CD4-positive, CD25-positive, alpha-beta regulatory T cell (primary cell): ENCODE measurements around the gene ZC3H8. TPM values are rescaled to one million over a fixed set of nuclear protein-coding genes. Genes with fewer than 3 reads are reported as not detected.

Experiments used
- ATAC-seq, 2 donors: fragments of 150-1000 bp; cut with Tn5 transposase; one replicate each; pipeline ENCODE4 v1.10.0; 2021; ENCODE audit warnings: low read depth in 2 of 2, moderate number of reproducible peaks in 2 of 2, moderate library complexity in 1 of 2
- DNase-seq, 3 donors: peaks; one replicate each; pipeline versions ENCODE4 v3.0.0 to v3.0.0-alpha.2; 2012 to 2022; ENCODE audit warnings: mixed read lengths in 1 of 3
- H3K27ac ChIP-seq: one replicate; pipeline ENCODE4 v1.7.0; 2013; ENCODE audit warnings: mild to moderate bottlenecking, low read length; ENCODE audit not compliant: insufficient read depth, poor library complexity, severe bottlenecking
- H3K27me3 ChIP-seq: one replicate; pipeline ENCODE4 v1.7.0; 2013; ENCODE audit warnings: low read length; ENCODE audit not compliant: control insufficient read depth, insufficient read depth
- H3K36me3 ChIP-seq: one replicate; pipeline ENCODE4 v1.7.0; 2013; ENCODE audit warnings: mild to moderate bottlenecking, low read length, moderate library complexity; ENCODE audit not compliant: control insufficient read depth, insufficient read depth
- H3K4me1 ChIP-seq: 2 replicates; pipeline ENCODE4 v1.7.0; 2013; ENCODE audit warnings: mild to moderate bottlenecking, low read length; ENCODE audit not compliant: insufficient read depth, control insufficient read depth, poor library complexity, severe bottlenecking
- H3K4me3 ChIP-seq: one replicate; pipeline ENCODE4 v1.7.0; 2013; ENCODE audit warnings: low read depth, mild to moderate bottlenecking, low read length, moderate library complexity
- H3K9me3 ChIP-seq, 2 experiments: 1 replicate in 1 of 2; 2 replicates in 1 of 2; pipeline ENCODE4 v1.7.0; 2013; ENCODE audit warnings: low read length in 2 of 2, mild to moderate bottlenecking in 1 of 2, moderate library complexity in 1 of 2; ENCODE audit not compliant: control insufficient read depth in 2 of 2
- H3K27ac Mint-ChIP-seq, 3 donors: one replicate each; pipeline ENCODE4 v1.8.0; 2020 to 2022; ENCODE audit warnings: mild to moderate bottlenecking in 3 of 3, mixed read lengths in 3 of 3, moderate library complexity in 2 of 3
- H3K27me3 Mint-ChIP-seq: one replicate; pipeline ENCODE4 v1.8.0; 2022; ENCODE audit warnings: mild to moderate bottlenecking, mixed read lengths
- H3K36me3 Mint-ChIP-seq: one replicate; pipeline ENCODE4 v1.8.0; 2020; ENCODE audit warnings: mixed read lengths
- H3K4me1 Mint-ChIP-seq, 4 donors: one replicate each; pipeline ENCODE4 v1.8.0; 2020 to 2022; ENCODE audit warnings: mixed read lengths in 4 of 4, mild to moderate bottlenecking in 1 of 4
- H3K4me3 Mint-ChIP-seq, 4 donors: one replicate each; pipeline ENCODE4 v1.8.0; 2020 to 2022; ENCODE audit warnings: mild to moderate bottlenecking in 4 of 4, mixed read lengths in 4 of 4, moderate library complexity in 3 of 4
- H3K9me3 Mint-ChIP-seq, 7 donors: one replicate each; pipeline ENCODE4 v1.8.0; 2020 to 2022; ENCODE audit warnings: mixed read lengths in 7 of 7, mild to moderate bottlenecking in 3 of 7, moderate library complexity in 2 of 7
- polyA plus RNA-seq, 4 donors: library from polyadenylated mRNA; unstranded; fragments of 300-500 nt; fragmentation: Illumina TruSeq; gene quantifications; one replicate each; pipeline ENCODE4 v1.2.3, GENCODE V29; 2021
- total RNA-seq: library from RNA; stranded (reverse); gene quantifications from one replicate; pipeline ENCODE4 v1.2.3, GENCODE V29; 2022

Gene ZC3H8
- total and polyA plus RNA-seq, 5 donors from 2014 or later = 11.6 to 16.6 (median 15.0) TPM

- Mint-ChIP-seq H3K9me3 (no peaks in the 10 kb centered on the region), H3K27ac (peak overlapping the region; percentile 96 to 98 (median 97)), H3K4me1 (peaks cover 35 to 90% (median 60%) of the 10 kb centered on the region in 4 donors), H3K27me3 (no peaks in the 10 kb centered on the region), H3K36me3 (peaks cover 17% of the 10 kb centered on the region), H3K4me3 (peak overlapping the region; percentile 91 to 98 (median 93))
- H3K27ac ChIP-seq = peak overlapping the region; percentile 84
- peak overlapping the region; percentile 77 for H3K4me3 ChIP-seq
- DNase-seq (peak in 1 of 3 donors; percentile 46), ATAC-seq (no peak)
- H3K36me3 ChIP-seq = peaks cover 14% of the 10 kb centered on the region
- H3K27me3 ChIP-seq = no peaks in the 10 kb centered on the region
- H3K4me1 ChIP-seq = peaks cover 70% of the 10 kb centered on the region
- H3K9me3 ChIP-seq = no peaks in the 10 kb centered on the region
These were observed 71.4 kb downstream of the ZC3H8 start for GRCh38 chr2:112183327-112184025.

DNA sequence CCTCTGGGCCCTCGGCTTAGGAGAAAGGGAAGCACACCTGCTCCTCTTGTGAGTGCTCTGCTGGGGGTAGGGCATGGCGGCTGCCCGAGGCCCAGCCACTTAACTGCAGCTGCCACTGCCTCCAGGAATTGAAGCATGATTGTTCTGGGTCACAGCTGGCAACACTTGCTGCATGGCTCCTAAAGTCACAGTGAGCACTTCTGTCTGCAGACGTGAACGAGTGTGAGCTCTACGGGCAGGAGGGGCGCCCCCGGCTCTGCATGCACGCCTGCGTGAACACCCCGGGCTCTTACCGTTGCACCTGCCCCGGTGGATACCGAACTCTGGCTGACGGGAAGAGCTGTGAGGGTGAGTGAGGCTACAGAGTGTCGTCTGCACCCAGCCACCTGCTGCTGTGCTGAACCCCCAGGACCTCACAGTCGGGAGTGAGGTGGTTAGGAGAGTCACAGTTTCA is 72.2 kb downstream of the ZC3H8 start:
- peak overlapping the region; percentile 77 for H3K4me3 ChIP-seq
- peaks cover 14% of the 10 kb centered on the region for H3K36me3 ChIP-seq
- no peaks in the 10 kb centered on the region for H3K27me3 ChIP-seq
- Mint-ChIP-seq H3K9me3 (no peaks in the 10 kb centered on the region), H3K27ac (peak overlapping the region; percentile 96 to 98 (median 97)), H3K36me3 (peaks cover 13% of the 10 kb centered on the region), H3K27me3 (no peaks in the 10 kb centered on the region), H3K4me3 (peak overlapping the region; percentile 91 to 98 (median 93)), H3K4me1 (peaks cover 29 to 81% (median 53%) of the 10 kb centered on the region in 4 donors)
- peak; percentile 71 to 76 for ATAC-seq
- peak overlapping the region; percentile 84 for H3K27ac ChIP-seq
- H3K9me3 ChIP-seq = no peaks in the 10 kb centered on the region
- peaks cover 61% of the 10 kb centered on the region for H3K4me1 ChIP-seq
- DNase-seq = peak; percentile 41 to 71 (median 61)

- H3K4me1 Mint-ChIP-seq = peaks cover 29 to 72% (median 50%) of the 10 kb centered on the region in 4 donors
- peak overlapping the region; percentile 84 for H3K27ac ChIP-seq
These were observed 73.1 kb downstream of the ZC3H8 start for GRCh38 chr2:112181571-112182290.

GRCh38 chr2:112175958-112176573 is 78.8 kb downstream of the ZC3H8 start:
- DNase-seq (no peak), ATAC-seq (no peak)
- no peaks in the 10 kb centered on the region for H3K4me1 ChIP-seq
- Mint-ChIP-seq H3K27me3 (peaks cover 3% of the 10 kb centered on the region), H3K36me3 (no peaks in the 10 kb centered on the region), H3K27ac (no peak overlapping the region), H3K4me3 (no peak overlapping the region), H3K4me1 (peaks cover 5 to 44% (median 24%) of the 10 kb centered on the region in 4 donors), H3K9me3 (no peaks in the 10 kb centered on the region)
- H3K27me3 ChIP-seq = no peaks in the 10 kb centered on the region
- no peak overlapping the region for H3K27ac ChIP-seq
- H3K36me3 ChIP-seq = no peaks in the 10 kb centered on the region
- no peaks in the 10 kb centered on the region for H3K9me3 ChIP-seq
- no peak overlapping the region for H3K4me3 ChIP-seq

More at GRCh38 chr2:112181571-112182290, 73.1 kb downstream of the ZC3H8 start:
- DNase-seq (peak; percentile 62 to 81 (median 78)), ATAC-seq (peak; percentile 80 to 83)
- Histone ChIP-seq H3K9me3 (no peaks in the 10 kb centered on the region), H3K36me3 (peaks cover 11% of the 10 kb centered on the region), H3K4me3 (peak overlapping the region; percentile 77), H3K4me1 (peaks cover 52% of the 10 kb centered on the region), H3K27me3 (no peaks in the 10 kb centered on the region)
- peak overlapping the region; percentile 96 to 98 (median 97) for H3K27ac Mint-ChIP-seq
- peak overlapping the region; percentile 91 to 98 (median 93) for H3K4me3 Mint-ChIP-seq
- peaks cover 11% of the 10 kb centered on the region for H3K36me3 Mint-ChIP-seq
- no peaks in the 10 kb centered on the region for H3K27me3 Mint-ChIP-seq
- H3K9me3 Mint-ChIP-seq = no peaks in the 10 kb centered on the region

- Histone ChIP-seq H3K36me3 (no peaks in the 10 kb centered on the region), H3K27ac (no peak overlapping the region), H3K4me3 (no peak overlapping the region), H3K9me3 (no peaks in the 10 kb centered on the region), H3K4me1 (no peaks in the 10 kb centered on the region), H3K27me3 (no peaks in the 10 kb centered on the region)
- Mint-ChIP-seq H3K27me3 (peaks cover 5% of the 10 kb centered on the region), H3K36me3 (no peaks in the 10 kb centered on the region), H3K4me3 (peak overlapping the region in 1 of 4 donors; percentile 7), H3K27ac (no peak overlapping the region), H3K9me3 (no peaks in the 10 kb centered on the region), H3K4me1 (peaks cover 5 to 39% (median 20%) of the 10 kb centered on the region in 4 donors)
- DNase-seq (no peak), ATAC-seq (no peak)
These were observed 79.5 kb downstream of the ZC3H8 start for GRCh38 chr2:112175333-112175732.

DNA sequence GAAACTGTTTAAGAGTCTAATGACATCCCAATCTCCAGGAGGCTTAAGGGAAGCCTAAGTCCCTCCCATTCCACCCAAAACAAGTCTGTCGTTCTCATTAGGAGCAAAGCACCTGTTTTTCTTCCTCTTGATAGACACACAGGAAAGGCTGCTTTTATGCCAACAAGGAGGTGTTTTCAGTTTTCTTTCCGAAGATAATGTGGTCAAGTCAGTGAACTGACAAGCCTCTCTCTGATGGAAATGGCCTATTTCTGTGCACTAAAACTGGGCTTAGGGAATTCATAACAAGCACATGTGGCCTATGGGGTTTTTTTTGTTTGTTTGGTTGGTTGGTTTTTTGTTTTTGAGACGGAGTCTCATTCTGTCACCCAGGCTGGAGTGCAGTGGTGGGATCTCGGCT is 80.5 kb downstream of the ZC3H8 start:
- Histone ChIP-seq H3K27ac (no peak overlapping the region), H3K27me3 (no peaks in the 10 kb centered on the region), H3K4me1 (no peaks in the 10 kb centered on the region), H3K9me3 (no peaks in the 10 kb centered on the region), H3K4me3 (peak overlapping the region; percentile 3), H3K36me3 (no peaks in the 10 kb centered on the region)
- Mint-ChIP-seq H3K4me1 (peaks cover 5 to 30% (median 14%) of the 10 kb centered on the region in 4 donors), H3K27ac (peak overlapping the region in 2 of 3 donors; percentile 9 to 71), H3K4me3 (peak overlapping the region in 2 of 4 donors; percentile 2 to 11), H3K9me3 (no peaks in the 10 kb centered on the region), H3K27me3 (peaks cover 5% of the 10 kb centered on the region), H3K36me3 (no peaks in the 10 kb centered on the region)
- DNase-seq = peak in 1 of 3 donors; percentile 27
- ATAC-seq = no peak

DNA sequence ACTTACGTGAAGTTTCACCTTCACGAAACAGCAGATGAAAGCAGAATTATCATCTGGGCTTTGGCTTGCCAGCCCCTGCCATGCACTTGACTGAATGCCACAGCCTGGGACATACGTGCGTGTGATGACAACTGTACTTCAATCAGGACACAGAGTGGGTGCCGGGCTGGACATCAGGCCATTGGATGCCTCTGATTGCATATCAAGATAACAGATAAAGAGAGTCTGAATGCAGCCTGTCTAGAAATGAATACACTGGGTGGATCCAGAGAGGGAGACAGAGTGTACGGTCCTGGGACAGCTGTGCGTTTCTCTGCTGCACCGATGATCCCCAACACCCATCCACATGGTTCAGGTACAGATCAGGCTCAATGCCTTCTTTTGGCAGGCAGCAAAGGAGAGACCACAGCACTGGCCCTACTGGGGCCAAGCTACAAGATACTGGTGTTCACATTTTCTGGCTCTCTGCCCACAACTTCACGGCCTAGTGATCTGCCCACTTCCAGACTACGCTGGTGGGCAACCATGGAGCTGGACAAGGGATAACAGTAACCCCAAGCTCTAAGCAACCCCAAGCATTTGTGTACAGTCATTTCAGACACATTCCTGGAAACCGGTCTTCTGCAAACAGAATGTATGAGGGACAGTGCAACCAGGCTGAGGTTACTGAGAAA is 81.1 kb downstream of the ZC3H8 start:
- Mint-ChIP-seq H3K27ac (peak overlapping the region; percentile 9 to 81 (median 76)), H3K27me3 (peaks cover 5% of the 10 kb centered on the region), H3K9me3 (no peaks in the 10 kb centered on the region), H3K4me1 (peaks cover 2 to 24% (median 12%) of the 10 kb centered on the region in 4 donors), H3K4me3 (peak overlapping the region; percentile 11 to 76 (median 55)), H3K36me3 (no peaks in the 10 kb centered on the region)
- Histone ChIP-seq H3K9me3 (no peaks in the 10 kb centered on the region), H3K27ac (no peak overlapping the region), H3K36me3 (no peaks in the 10 kb centered on the region), H3K27me3 (no peaks in the 10 kb centered on the region), H3K4me3 (peak overlapping the region; percentile 24), H3K4me1 (no peaks in the 10 kb centered on the region)
- ATAC-seq (no peak), DNase-seq (peak in 1 of 3 donors; percentile 29)
